Mammary epithelial cell (primary cell): Measurements from ENCODE around the gene POLDIP2.

Experiments
- EZH2 ChIP-seq: IDR thresholded peaks from 2 replicates; pipeline ENCODE4 v1.6.1; 2012; ENCODE audit warnings: low read length, inconsistent platforms, borderline replicate concordance
- TF ChIP-seq, protein P1 (sequence below), 2 donors: IDR thresholded peaks in 1 of 2; conservative IDR thresholded peaks in 1 of 2; 2 replicates each; pipeline ENCODE4 v1.5.1; 2011 to 2012; ENCODE audit warnings: inconsistent platforms in 2 of 2, low read length in 2 of 2, mild to moderate bottlenecking in 2 of 2, control low read depth in 1 of 2, low read depth in 1 of 2; ENCODE audit not compliant: insufficient read depth in 1 of 2; ENCODE audit errors: extremely low read depth in 1 of 2

DNA sequence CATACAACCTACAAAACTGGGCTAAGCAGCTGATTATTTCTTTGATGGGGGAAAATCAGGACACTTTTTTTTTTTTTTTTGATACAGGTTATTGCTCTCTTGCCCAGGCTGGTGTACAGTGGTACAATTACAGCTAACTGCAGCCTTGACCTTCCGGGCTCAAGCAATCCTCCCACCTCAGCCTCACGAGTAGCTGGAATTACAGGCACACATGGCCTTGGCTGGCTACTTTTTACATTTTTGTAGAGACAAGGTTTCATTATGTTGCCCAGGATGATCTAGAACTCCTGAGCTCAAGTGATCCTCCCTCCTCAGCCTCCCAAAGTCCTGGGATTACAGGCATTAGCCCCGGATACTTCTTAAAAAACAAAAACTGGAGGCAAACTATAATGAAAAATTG lies 58.9 kb downstream of the POLDIP2 start:
- TF ChIP-seq, protein P1, sequence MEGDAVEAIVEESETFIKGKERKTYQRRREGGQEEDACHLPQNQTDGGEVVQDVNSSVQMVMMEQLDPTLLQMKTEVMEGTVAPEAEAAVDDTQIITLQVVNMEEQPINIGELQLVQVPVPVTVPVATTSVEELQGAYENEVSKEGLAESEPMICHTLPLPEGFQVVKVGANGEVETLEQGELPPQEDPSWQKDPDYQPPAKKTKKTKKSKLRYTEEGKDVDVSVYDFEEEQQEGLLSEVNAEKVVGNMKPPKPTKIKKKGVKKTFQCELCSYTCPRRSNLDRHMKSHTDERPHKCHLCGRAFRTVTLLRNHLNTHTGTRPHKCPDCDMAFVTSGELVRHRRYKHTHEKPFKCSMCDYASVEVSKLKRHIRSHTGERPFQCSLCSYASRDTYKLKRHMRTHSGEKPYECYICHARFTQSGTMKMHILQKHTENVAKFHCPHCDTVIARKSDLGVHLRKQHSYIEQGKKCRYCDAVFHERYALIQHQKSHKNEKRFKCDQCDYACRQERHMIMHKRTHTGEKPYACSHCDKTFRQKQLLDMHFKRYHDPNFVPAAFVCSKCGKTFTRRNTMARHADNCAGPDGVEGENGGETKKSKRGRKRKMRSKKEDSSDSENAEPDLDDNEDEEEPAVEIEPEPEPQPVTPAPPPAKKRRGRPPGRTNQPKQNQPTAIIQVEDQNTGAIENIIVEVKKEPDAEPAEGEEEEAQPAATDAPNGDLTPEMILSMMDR (conservative IDR thresholded peaks at IDR 0.05 in 1 of 2, IDR thresholded peaks at IDR 0.05 in 1 of 2; ENCODE audit: extremely low read depth in 1 of 2, insufficient read depth in 1 of 2, low read depth in 1 of 2, low read length in 2 of 2): no peak
- no peak for TF ChIP-seq EZH2
